HEK293T (cell line): ENCODE results near the gene DNASE2B.

Experiments
- CTCF ChIA-PET: fragments of 350-600 bp; formaldehyde crosslinking; extraction: SDS; loops from one replicate; lab custom pipeline; 2021; ENCODE audit warnings: antibody characterized with exemption, inconsistent platforms; lab: Yijun Ruan, JAX
- POLR2A ChIA-PET: fragments of 350-600 bp; formaldehyde crosslinking; extraction: SDS; loops from one replicate; lab custom pipeline; 2020; ENCODE audit warnings: antibody characterized with exemption, inconsistent platforms; lab: Yijun Ruan, JAX
- DNase-seq: peaks from one replicate; pipeline ENCODE4 v3.0.0; 2012; ENCODE audit warnings: mixed read lengths; ENCODE audit errors: extremely low spot score
- ARNT ChIP-seq: fragments of 450-650 bp; IDR thresholded peaks from 2 replicates; pipeline ENCODE4 v1.6.1; 2017; ENCODE audit warnings: mild to moderate bottlenecking
- BHLHE40 ChIP-seq: fragments of 450-650 bp; IDR thresholded peaks from 2 replicates; pipeline ENCODE4 v1.6.1; 2016; ENCODE audit warnings: mild to moderate bottlenecking, moderate library complexity, borderline replicate concordance
- CTBP1 ChIP-seq: fragments of 450-650 bp; IDR thresholded peaks from 2 replicates; pipeline ENCODE4 v1.6.1; 2016; ENCODE audit warnings: borderline replicate concordance
- ELF4 ChIP-seq: fragments of 450-650 bp; IDR thresholded peaks from 2 replicates; pipeline ENCODE4 v1.6.1; 2017; ENCODE audit warnings: antibody characterized with exemption
- FOXA1 ChIP-seq: fragments of 450-650 bp; IDR thresholded peaks from 2 replicates; pipeline ENCODE4 v1.6.1; 2016; ENCODE audit warnings: mild to moderate bottlenecking
- FOXK2 ChIP-seq: fragments of 450-650 bp; IDR thresholded peaks from 2 replicates; pipeline ENCODE4 v1.6.1; 2016; ENCODE audit warnings: mild to moderate bottlenecking
- FOXM1 ChIP-seq: fragments of 450-650 bp; IDR thresholded peaks from 2 replicates; pipeline ENCODE4 v1.6.1; 2017; ENCODE audit warnings: mild to moderate bottlenecking, borderline replicate concordance
- HDGF ChIP-seq: fragments of 450-650 bp; IDR thresholded peaks from 2 replicates; pipeline ENCODE4 v1.6.1; 2017; ENCODE audit warnings: antibody characterized with exemption, borderline replicate concordance
- L3MBTL2 ChIP-seq: fragments of 450-650 bp; conservative IDR thresholded peaks from 2 replicates; pipeline ENCODE4 v1.6.1; 2016; ENCODE audit warnings: mild to moderate bottlenecking
- LEF1 ChIP-seq: fragments of 450-650 bp; IDR thresholded peaks from 2 replicates; pipeline ENCODE4 v1.6.1; 2017; ENCODE audit warnings: mild to moderate bottlenecking, borderline replicate concordance
- NFRKB ChIP-seq: fragments of 450-650 bp; IDR thresholded peaks from 2 replicates; pipeline ENCODE4 v1.6.1; 2016; ENCODE audit warnings: mild to moderate bottlenecking, moderate library complexity
- SP1 ChIP-seq: fragments of 450-650 bp; IDR thresholded peaks from 2 replicates; pipeline ENCODE4 v1.6.1; 2017
- SUZ12 ChIP-seq: fragments of 450-650 bp; IDR thresholded peaks from 2 replicates; pipeline ENCODE4 v1.6.1; 2016; ENCODE audit warnings: mild to moderate bottlenecking
- TARDBP ChIP-seq: fragments of 450-650 bp; IDR thresholded peaks from 2 replicates; pipeline ENCODE4 v1.6.1; 2016
- ZNF384 ChIP-seq: fragments of 450-650 bp; IDR thresholded peaks from 2 replicates; pipeline ENCODE4 v1.6.1; 2016
- TF ChIP-seq, protein P1 (sequence below): fragments of 450-650 bp; IDR thresholded peaks from 2 replicates; pipeline ENCODE4 v1.6.1; 2016

Gene DNASE2B

DNA sequence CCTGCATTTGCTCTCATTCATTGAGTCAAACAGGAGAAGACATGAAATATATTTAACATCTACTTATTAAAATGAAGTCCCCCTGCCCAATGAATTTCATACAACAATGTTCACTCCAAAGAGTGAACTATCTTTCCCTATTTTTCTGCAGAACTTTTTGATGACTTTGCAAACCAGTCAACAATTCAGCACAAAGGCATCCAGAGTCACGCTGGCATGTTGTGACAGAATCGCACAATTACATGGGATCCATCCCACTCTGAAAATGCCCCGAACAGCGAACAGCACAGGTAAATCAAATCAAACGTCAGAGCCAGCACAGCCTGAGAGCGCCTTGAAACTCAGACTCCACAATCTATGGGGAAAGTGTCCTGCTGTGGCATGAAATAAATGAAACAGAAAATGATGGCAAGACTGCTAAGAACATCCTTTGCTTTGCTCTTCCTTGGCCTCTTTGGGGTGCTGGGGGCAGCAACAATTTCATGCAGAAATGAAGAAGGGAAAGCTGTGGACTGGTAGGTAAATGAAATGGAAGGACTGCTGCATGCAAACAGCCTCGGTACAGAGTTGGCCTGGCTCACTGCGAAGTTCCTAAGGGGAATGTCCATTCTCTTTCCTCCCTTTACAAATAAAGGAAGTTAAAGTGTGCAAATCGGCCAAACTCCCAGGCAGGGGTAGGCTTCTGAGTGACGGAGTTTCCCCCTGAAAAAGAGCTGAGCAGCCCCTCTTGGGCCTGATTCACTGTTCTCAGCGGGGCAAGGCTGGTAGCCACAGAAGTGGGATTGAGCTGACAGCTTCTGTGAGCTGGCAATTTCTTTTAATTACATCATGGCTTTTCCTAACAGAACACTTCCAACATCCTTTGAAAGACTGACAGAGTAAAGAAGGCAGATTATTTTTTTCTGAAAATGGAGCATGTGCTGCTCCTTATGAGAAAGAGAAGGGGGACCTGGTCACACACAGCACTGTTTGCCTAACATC lies at the start of gene DNASE2B:
DNASE2B (plus strand) TSS at position 310 of the 981 bp plus-strand sequence; CDS start at position 391, 81 bp downstream.
- ChIA-PET CTCF (no interaction called here), POLR2A (no interaction called here)
- TF ChIP-seq, protein P1, sequence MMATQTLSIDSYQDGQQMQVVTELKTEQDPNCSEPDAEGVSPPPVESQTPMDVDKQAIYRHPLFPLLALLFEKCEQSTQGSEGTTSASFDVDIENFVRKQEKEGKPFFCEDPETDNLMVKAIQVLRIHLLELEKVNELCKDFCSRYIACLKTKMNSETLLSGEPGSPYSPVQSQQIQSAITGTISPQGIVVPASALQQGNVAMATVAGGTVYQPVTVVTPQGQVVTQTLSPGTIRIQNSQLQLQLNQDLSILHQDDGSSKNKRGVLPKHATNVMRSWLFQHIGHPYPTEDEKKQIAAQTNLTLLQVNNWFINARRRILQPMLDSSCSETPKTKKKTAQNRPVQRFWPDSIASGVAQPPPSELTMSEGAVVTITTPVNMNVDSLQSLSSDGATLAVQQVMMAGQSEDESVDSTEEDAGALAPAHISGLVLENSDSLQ, result no peak
- TF ChIP-seq HDGF (no peak), ARNT (no peak), FOXA1 (no peak), CTBP1 (no peak), FOXM1 (no peak), NFRKB (no peak), SUZ12 (no peak), ELF4 (no peak), TARDBP (no peak), SP1 (no peak), L3MBTL2 (no peak), ZNF384 (no peak), LEF1 (no peak), BHLHE40 (no peak), FOXK2 (no peak)
- no peak for DNase-seq

- TF ChIP-seq, protein P1, result no peak
- TF ChIP-seq BHLHE40, result no peak
- TF ChIP-seq CTBP1, result no peak
- no peak for TF ChIP-seq L3MBTL2
- no peak for TF ChIP-seq TARDBP
- TF ChIP-seq FOXK2, result no peak
- TF ChIP-seq SP1, result no peak
- TF ChIP-seq FOXM1, result no peak
- no peak for TF ChIP-seq FOXA1
- no peak for TF ChIP-seq HDGF
- no peak for TF ChIP-seq ELF4
- CTCF ChIA-PET, result interaction anchor here (0.5 kb wide), 1 partner anchor 46 kb away, joined by 3 read pairs; no protein-coding TSS in a partner anchor
- no peak for DNase-seq
- POLR2A ChIA-PET, result no interaction called here
Observed at GRCh38 chr1:84348759-84349158, 49.5 kb upstream of the DNASE2B start.

DNA sequence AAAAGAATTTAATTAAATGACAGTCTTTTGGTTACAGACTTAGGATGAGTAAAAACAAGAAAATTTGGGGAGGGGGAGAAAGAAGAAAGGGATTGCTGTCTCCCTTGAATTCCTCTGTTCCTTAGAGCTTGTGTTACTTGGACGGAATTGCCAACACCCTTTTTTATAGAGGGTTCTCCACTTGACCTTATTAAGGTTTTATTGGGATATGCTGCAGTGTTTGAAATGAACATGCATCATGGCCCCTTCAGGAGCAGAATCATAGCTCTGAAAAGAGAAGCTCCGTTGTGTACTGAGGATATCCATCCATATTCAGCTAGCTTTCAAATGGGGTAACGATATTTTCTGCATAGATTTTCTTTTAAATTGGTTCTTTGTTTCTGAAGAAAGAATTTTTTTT lies 48.2 kb upstream of the DNASE2B start:
- ChIA-PET CTCF (no interaction called here), POLR2A (no interaction called here)
- DNase-seq, result no peak
- no peak for TF ChIP-seq HDGF
- no peak for TF ChIP-seq SUZ12
- no peak for TF ChIP-seq LEF1
- no peak for TF ChIP-seq ELF4
- no peak for TF ChIP-seq FOXM1
- no peak for TF ChIP-seq NFRKB
- no peak for TF ChIP-seq FOXA1
- TF ChIP-seq L3MBTL2, result no peak
- TF ChIP-seq TARDBP, result no peak
- no peak for TF ChIP-seq FOXK2
- TF ChIP-seq CTBP1, result no peak
- no peak for TF ChIP-seq BHLHE40
- TF ChIP-seq SP1, result no peak
- TF ChIP-seq, protein P1, result no peak
- no peak for TF ChIP-seq ZNF384
- no peak for TF ChIP-seq ARNT

DNA sequence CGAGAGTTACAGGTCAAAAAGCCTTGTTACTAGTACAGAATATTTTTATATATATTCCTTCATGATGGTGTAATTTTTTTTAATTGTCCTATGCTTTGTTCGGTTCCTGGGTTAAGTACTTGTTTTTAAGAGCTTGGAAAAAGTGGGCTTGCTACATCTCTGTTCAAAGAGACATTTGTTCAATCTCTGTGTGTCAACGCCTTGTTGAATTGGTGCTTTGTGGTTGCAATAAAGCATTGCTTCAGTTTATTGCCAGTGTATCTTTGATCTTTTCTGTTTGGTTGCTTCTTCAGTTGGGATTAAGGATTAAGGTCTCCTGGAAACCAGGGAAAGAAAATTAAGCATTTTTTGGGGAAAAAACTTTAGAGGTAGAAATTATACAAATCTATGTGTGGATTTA lies 47.7 kb upstream of the DNASE2B start:
- no peak for DNase-seq
- CTCF ChIA-PET, result no interaction called here
- TF ChIP-seq ZNF384 (no peak), LEF1 (no peak), TARDBP (no peak), L3MBTL2 (no peak), BHLHE40 (no peak), NFRKB (no peak), ARNT (no peak), SUZ12 (no peak), SP1 (no peak), CTBP1 (no peak)
- TF ChIP-seq, protein P1, result no peak
- POLR2A ChIA-PET, result no interaction called here

- TF ChIP-seq FOXM1 (no peak), SP1 (no peak)
- no peak for DNase-seq
- CTCF ChIA-PET, result no interaction called here
- POLR2A ChIA-PET, result no interaction called here
Observed at GRCh38 chr1:84352298-84353106, 45.8 kb upstream of the DNASE2B start.
